Uterus (tissue), 2 donors: ENCODE data around the gene OGDHL.

Experiments
- POLR2A ChIP-seq, 2 donors: fragments of 450-650 bp; IDR thresholded peaks; one replicate each; pipeline ENCODE4 v1.6.1; 2016; ENCODE audit warnings: antibody characterized with exemption in 2 of 2, mild to moderate bottlenecking in 1 of 2, moderate library complexity in 1 of 2
- TF ChIP-seq, protein P1 (sequence below), 4 experiments: fragments of 200-600 bp in 2 of 4; fragments of 450-650 bp in 2 of 4; sonication (generic) in 2 of 4; IDR thresholded peaks; one replicate each; pipeline ENCODE4 v1.5.1; 2016 to 2019; ENCODE audit warnings: antibody characterized with exemption in 4 of 4, mild to moderate bottlenecking in 2 of 4, moderate library complexity in 1 of 4

DNA sequence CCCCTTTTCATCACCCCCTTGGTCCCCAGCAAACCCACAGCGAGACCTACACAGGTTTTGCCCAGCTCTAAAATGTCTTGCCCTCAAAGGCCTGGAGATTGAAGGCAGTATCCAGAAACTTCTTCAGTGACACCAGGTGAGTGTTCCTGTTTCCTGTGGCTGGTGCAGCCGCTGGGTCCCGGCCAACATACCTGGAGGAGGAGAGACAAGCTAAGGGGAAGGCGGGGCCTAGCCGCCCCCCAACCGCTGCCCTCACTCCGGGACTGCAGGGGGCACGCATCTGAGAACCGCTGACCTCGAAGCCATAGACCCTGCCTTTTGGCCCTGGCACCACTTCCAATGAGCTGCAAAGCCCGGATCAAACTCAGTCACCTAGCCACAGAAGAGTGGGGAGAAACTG, 27.0 kb downstream of the OGDHL start:
- TF ChIP-seq, protein P1, sequence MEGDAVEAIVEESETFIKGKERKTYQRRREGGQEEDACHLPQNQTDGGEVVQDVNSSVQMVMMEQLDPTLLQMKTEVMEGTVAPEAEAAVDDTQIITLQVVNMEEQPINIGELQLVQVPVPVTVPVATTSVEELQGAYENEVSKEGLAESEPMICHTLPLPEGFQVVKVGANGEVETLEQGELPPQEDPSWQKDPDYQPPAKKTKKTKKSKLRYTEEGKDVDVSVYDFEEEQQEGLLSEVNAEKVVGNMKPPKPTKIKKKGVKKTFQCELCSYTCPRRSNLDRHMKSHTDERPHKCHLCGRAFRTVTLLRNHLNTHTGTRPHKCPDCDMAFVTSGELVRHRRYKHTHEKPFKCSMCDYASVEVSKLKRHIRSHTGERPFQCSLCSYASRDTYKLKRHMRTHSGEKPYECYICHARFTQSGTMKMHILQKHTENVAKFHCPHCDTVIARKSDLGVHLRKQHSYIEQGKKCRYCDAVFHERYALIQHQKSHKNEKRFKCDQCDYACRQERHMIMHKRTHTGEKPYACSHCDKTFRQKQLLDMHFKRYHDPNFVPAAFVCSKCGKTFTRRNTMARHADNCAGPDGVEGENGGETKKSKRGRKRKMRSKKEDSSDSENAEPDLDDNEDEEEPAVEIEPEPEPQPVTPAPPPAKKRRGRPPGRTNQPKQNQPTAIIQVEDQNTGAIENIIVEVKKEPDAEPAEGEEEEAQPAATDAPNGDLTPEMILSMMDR (IDR thresholded peaks at IDR 0.05) = no peak
- TF ChIP-seq POLR2A (IDR thresholded peaks at IDR 0.05) = no peak
